Iris pigment epithelial cell (primary cell): ENCODE measurements around the gene SEC14L2.
"Not testable (repeated sequence)": the region's sequence is repeated elsewhere in the genome, so short reads cannot be mapped to it uniquely, and the experiment has no call there.

Experiments
- DNase-seq: peaks from one replicate; pipeline ENCODE4 v3.0.0-alpha.2; 2011; ENCODE audit warnings: low read depth

The SEC14L2 gene

DNA sequence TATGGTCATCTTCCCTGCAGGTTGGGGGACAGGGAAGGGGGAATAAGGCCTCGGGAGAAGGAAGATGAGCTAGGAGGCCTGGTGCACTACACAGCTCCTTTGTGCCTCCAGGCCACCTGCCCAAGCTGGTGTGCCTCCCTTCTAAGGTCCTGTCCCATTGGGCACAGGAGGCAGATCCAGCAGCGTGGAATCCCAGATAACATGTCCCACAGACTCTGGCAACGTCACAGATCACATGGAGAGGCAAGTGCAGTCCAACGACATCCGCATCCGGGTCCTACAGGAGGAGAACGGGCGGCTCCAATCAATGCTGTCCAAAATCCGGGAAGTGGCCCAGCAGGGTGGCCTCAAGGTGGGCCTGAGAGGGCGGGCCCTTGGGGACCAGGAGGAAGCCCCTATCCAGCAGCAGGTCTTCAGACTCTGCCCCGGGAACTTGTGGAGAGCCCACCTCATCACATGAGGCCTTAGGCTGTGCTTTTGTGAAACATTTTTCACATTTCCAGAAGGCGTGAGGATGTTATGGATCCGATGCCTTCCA, 21.4 kb upstream of the SEC14L2 start:
- DNase-seq = no peak

DNA sequence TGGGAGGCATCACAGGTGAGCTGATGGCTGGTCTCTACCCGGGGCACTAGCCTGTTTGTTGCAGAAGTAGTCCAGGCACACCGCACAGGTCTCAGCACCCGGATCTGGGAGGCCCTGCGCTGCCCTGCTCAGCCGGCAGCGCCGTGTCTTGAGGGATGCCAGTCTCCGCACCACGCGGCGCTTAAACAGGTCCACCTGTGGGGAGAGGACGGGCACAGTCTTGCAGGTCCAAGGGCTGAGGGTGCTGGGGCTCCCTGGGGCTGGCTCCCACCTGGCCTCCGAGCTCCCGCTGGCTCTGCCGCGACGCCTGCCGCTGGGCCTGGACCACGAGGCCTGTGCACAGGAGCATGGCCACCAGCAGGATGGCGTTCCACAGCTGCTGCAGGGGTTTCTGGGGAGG, 16.8 kb upstream of the SEC14L2 start:
- no peak for DNase-seq

DNA sequence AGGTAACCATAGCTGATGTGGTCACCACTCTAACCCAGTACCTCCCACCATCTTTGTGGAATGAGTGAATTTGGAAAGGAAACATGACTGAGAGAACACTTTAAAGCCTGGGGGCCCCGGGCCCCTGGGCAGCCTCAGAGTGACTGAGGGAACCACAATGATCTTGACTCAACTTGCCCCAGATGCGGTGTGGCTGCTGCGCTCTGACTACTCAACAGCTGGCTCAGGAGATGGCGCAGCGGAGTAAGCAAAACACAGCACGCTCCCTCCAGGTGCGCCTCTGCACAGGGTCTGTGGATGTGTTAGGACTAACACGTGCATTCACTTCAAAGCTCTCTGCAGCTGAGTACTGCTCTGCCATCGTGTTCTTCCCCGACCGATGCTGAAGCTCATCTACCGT, 15.6 kb upstream of the SEC14L2 start:
- no peak for DNase-seq

DNA sequence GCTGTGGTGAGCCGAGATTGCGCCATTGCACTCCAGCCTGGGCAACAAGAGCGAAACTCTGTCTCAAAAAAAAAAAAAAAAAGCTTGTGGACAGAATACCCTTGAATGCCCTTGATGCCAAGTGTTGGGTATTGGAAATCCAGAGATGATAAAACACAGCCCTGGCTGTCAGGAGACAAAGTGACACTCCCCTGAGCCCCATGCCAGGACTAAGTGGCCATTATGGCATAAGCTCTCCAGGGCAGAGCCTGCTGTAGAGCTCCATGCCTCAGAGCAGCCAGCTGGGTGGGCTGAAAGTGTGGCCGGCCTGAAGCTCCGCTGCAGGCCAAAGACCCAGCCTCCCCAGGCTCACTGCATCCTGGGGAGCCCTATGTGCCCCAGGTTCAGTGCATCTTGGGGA, 14.5 kb upstream of the SEC14L2 start:
- DNase-seq = no peak

DNA sequence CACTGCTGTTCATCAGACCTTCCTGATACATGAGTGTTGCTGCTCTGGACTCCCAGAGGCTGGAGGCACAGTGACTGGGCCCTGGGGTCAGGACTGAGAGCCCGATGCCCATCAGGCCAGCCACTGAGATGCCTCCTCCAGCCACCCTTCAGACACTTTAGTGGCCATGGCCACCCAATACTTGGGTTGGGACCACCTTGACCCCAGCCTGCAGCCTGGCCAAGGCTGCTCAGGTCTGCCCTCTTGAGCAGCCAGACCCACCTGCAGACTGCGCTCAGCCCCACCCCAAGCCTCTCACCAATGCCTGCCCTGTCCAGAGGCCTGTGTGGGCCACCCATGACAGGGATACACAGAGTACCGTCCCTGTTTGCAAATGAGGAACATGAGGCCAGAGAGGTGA, 13.8 kb upstream of the SEC14L2 start:
- DNase-seq = no peak

DNA sequence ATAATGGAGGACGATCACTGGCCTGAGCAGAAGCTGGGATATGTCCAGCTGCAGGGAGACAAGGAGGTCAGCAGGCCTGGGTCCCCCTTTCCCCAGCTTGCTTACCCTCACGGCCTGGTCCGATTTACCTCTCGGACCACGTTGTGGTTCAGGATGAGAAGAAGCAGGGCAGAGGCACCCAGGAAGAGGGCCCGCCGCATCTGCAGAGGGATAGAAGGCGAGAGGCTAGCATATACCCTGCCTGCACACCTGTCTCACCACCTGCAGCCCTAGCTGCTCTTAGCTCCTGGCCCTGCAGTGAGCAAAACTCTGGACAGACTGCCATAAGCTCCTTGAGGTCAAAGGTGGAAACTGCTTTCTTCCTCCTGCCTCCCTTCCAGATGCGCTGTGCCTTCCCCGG, 10.9 kb upstream of the SEC14L2 start:
- DNase-seq = no peak

DNA sequence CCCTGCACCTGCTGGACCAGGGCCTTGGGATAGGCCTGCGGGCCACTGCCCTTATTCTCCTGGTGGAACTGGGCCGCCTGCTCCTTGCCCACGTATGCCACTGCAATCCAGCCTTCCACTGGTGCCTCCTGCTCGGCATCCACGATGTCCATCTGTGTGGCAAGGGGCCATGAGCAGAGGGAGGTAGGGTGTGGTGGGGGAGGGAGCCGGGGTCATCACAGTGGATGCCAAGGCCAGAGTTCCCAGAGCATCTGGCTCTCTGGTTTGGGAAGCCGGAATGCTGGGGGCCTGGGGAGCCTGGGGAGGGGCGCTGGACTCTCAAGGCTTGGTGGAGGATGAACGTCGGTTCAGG, 10.2 kb upstream of the SEC14L2 start:
- DNase-seq = no peak

DNA sequence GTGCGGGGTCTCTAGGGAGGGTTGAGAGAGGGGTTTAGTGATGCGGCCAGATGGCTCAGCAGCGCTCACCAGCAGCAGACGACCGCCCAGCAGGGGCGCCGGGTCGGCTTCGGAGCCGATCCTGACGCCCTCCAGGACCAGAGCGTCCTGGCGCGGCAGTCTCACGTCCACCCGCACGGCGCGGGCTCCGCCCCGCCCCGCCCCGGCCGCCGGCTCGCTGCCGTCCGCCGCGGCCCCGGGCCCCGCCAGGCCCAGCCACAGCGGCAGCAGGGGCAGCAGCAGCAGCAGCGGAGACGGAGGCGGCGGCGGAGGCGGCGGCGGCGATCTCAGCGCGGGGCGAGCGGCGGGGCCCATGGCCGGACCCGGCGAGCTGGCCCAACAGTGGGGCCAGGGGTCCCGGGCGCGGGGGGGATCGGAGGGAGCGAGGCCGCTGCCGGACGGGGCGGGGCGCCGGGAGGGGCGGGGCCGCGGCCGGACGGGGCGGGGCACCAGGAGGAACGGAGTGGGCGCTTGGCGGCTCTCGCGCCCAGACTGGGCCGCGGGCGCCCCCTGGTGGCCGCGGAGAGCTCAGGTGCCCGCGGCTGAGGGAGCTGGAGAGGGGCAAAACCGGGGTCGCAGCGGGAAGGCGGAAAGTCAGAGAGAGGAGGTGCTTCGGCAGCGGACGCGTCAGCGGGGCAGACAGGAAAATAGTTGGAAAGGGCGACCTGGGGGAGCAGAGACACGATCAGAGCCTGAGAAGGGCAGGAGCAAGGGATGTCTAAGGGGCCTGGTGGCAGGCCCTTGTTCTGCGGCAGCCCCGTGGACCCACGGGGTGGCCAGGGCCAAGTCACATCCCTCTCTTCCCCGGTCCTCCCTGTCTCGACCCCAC, 9.6 kb upstream of the SEC14L2 start, which contains the start of gene RNF215:
Gene RNF215, minus strand, starts transcription at position 452 of the 868 bp plus-strand sequence. Its CDS starts 98 bp downstream, at position 354.
- peak; percentile 65 for DNase-seq

DNA sequence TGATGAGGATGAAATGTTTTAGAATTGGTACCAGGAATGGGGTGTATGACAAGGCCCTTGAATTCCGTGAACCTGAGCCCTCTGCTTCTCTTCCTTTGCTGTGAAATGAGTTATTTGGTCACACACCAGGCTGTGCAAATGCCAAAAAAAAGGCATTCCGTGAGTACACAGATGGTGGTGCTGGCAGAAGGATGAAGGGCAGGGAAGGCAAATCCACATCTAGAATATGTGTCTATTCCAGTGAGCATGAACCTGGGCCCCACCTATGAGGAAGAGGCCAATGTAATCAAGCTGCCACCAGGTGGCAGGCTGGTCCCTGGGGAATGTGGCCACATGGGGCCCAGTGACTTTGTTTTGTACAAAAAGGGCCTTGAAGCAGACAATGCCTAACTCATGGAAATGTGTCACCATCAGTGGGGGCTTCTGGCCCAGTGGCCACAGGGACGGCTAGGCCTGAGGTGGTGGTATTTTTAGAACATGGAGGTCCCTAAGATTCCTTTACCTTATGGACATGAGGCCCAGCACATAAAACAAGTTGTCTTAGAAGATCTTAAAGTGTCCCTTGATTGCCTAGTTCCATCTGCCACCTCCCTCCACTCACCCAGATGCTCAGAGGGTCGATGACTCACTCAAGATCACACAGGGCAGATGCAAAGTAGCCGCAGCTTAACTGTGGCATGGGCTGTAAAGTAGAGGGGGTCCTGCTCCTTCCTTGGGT, 5.7 kb upstream of the SEC14L2 start:
- peak; percentile 73 for DNase-seq

DNA sequence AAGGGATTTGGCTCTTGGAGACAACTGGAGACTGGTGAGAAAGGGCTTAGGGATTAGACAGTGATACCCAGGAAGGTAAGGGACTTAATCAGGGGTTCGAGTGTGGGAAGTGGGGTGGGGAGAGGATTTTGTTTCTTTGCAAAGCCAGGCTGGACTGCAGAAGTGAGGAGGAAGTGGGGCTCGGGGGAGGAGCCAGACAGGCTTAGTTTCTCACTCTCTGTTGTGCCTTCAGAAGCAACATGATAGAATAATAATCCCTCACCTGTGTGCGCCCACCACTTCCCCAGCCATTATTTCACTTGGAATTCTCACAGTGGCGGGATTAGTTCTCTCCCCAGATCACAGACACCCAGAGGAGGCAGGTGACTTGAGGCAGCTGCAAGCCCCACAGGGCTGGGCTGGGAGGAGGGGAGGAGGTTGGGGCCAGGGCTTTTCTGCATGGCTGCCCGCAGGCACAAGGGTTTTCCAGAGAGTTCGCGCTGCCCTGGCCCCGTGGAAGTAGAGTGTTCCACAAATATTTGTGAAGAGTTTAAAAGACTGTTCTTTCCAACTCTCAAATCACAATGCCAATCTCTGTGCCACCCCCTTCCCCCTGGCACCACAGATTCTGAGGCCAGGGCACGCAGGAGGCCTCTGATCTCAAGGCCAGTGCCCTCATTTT, 4.0 kb upstream of the SEC14L2 start:
- DNase-seq = no peak

DNA sequence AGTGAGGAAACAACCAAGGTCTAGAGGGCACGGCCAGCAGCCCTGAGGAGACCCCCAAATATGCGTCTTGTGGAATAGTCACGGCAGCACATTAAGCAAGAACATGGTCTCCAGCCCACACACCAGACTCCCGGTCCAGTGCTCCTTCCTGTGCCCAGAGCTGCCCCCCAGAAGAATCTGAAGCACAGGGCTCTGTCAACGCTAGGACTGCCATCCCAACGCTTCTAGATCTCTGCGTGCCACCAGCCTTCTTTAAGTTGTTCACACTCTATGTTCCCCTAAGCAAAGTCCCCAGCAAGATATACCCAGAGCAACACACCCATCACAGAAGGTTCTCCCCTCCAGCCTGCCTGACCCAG, 3.5 kb upstream of the SEC14L2 start:
- DNase-seq = no peak

DNA sequence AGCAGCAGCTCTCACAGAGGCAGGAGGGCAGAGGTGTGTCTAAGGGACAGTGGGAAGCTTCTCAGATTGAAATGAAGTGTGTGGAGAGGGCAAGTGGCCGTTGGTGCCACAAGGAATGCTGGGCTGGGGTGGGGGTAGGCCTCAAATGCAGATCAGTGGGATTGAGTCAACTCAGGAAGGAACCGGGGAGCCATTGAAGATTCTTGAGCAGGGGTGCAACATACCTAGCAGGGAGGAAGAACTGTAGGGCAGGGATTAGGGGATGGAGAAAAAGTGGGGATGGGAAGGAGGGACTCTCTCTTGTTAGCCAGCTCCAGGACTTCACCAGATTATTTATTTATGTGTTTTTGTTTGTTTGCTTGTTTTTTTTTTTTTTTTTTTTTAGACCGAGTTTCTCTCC, 2.9 kb upstream of the SEC14L2 start:
- no peak for DNase-seq

DNA sequence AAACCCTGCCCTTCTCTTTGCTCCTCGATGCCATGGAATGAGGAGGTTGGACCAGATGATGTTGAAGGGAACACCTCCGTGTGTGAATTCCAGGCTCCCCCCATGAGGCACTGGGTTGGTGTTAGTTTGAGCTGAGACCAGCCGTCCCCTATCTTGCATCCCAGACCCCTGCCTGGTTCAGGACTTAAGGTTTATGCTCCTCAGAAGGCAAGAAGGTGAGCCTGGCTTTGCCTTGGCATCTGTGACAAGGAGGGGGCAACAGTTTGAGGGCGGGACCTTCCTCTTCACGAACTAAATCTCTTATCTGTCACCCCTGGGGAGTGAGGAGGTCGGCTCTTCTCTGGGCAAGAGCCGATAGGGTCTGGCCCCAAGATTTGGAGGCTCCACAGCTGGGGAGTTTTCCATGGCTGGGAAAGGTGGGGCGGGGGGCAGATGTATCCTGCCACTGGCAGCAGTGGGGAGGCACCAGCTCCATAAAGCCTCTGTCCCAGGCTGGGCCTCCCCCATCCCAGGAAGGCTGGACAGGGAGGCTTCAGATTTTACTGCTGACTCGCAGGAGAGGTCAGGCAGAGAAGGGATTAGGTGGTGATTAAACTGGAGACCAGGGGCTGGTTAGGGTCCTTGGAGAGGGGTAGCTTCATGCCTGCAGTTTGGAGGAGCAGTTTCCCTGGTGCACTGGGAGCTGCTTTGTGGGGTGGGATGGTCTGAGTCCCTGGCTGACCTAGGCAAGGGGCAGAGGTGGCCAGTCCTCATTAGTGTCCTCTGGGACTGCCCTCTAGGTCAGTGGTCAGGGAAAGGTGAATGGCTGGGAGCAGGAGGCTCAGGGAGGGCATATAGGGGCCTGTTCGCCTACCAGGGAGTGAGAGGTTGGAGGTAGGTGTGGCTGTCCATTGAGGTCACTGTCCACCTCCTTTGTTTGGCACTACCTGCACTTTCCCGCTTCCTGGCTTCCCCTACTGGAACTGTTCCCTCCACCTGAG, 1.1 kb downstream of the SEC14L2 start:
- DNase-seq = no peak

DNA sequence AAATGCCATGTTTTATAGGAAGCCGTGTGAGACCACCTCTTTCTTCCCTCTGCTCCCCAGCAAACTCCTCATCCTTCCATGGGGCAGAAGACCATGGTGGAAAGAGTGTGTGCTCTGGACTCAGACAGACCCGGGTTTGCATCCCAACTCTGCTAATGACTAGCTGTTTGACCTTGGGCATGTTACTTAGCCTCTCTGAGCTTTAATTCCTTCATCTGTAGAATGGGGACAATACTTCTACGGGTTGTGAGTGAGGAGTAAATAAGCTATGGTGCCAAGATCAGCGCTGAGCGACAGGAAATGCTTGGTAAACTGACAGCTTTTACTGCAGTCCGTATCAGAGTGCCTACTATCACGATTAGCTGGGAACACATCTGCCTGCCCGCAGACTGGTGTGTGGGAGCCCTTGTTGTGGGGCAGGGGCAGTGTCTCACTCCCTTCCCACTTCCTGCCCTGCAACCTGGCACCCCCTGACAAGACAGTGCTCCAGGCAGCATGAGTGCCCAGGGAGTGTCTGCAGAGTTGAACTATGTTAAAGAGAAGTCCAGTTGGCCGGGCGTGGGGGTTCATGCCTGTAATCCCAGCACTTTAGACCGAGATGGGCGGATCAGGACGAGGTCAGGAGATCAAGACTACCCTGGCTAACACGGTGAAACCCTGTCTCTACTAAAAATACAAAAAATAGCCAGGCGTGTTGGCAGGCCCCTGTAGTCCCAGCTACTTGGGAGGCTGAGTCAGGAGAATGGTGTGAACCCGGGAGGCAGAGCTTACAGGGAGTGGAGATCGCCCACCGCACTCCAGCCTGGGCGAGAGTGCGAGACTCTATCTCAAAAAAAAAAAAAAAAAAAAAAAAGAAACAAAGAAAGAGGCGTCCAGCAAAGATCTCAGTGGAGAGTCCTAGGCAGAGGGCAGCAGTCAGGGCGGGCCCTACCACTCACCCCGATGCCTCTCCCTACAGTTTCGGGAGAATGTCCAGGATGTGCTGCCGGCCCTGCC, 2.2 kb downstream of the SEC14L2 start:
- DNase-seq = no peak

DNA sequence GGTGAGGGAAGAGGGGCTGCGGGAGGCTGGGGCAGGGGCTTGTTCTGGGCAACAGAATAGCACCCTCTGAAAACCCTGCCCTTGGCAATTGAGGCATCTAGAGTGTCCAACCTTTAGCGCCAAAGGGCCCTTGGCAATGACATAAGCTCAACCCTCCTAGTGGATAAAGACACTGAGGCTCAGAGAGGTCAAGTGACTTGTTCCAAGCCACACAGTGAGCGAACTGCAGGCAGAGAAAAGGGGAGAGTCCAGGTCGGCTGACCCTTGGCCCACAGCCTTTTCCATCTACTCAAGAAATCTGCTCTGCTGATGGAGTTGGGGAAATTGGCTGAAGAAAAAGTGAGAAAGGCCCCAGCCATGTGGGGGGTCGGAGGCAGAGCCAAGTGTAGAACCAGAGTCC, 2.9 kb downstream of the SEC14L2 start:
- no peak for DNase-seq

DNA sequence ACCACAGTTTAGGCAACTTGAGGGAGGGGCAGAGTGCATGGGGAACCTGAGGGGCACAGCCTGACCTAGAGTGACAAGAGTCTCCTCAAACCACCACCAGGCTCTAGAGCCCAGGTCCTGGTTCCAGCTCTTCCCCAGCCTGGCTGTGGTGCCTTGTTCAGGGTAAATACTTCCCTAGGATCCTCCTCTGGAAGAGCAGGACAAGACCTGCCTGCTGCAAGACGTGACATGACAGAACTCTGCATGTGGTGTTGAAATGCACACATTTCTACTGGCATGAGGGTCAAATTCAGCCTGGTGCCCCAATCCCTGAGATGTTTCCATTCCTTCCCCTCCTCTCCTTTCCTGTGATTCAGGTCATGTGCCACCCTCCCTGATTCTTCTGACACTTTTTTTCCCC, 3.3 kb downstream of the SEC14L2 start:
- no peak for DNase-seq

DNA sequence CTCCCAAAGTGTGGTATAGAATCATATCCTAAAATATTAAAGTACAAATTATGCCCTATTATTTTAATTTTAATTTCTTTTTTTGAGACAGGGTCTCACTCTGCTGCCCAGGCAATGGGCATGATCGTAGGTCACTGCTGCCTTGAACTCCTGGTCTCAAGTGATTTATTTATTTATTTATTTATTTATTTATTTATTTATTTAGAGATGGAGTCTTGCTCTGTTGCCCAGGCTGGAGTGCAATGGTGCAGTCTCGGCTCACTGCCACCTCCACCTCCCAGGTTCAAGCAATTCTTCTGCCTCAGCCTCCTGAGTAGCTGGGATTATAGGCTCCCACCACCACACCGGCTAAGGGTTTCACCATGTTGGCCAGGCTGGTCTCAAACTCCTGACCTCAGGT, 4.2 kb downstream of the SEC14L2 start:
- not testable (repeated sequence) for DNase-seq

DNA sequence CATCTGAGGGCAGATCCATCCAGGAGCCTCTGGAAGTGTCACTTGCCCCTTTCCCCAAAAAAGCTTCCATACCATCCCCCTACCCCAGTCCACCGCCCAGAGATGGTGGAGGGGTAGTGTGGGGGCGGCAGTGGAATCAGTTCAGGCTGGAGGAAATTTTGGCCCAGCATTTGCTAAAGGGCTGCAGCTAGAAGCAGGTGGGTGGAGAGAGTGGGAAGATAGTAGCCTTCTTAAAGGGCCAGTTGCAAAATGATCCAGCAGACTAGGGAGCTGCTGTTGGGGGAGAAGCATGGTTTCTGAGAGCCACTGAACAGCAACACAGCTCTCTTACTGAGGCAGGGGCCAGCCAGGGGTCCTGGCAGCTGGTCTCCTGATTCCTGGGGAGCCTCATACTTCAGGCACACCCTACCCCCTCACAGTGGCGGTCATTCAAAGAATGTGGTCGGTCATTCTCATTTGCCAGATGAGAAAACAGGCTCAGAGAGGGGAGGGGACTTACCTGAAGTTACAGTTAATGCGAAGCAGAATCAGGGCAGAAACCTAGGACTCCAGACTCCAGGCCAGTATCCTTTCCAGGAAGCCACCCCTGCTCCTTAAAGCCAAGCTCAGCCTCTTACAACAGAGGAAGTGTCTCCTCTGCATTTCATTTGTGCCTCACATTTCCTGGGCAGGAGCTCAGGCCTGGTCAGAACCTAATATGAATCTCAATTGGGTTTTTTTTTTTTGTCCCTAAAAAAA, 5.4 kb downstream of the SEC14L2 start:
- no peak for DNase-seq

DNA sequence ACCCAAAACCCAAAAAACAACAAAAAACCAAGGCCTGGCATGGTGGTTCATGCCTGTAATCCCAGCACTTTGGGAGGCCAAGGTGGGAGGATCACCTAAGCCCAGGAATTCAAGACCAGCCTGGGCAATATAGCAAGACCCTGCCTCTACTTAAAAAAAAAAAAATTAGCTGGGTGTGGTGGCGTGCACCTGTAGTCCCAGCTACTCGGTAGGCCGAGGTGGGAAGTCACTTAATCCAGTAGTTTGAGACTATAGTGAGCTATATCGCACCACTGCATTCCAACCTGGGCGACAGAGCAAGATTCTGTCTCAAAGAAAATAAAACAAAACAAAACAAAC, 5.9 kb downstream of the SEC14L2 start:
- not testable (repeated sequence) for DNase-seq

DNA sequence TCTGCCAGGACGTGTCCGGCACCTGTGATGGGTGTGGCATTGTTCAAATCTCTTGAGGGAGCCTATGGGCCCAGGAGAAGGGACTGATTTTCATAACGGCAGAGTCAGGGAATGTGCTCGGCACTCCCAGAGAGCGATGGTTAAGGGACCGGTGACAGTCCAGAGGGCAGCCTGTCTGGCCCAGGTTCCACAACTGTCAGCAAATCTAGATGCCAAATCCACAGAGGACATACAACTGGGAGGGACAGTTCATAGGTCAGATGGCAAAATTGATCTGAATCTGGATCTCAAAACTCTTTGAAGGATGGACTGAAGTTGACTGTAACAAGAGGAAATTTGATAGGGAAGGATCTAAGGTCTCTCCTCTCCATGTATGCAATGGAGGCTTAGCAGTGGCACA, 7.5 kb downstream of the SEC14L2 start:
- DNase-seq = no peak
